HG02763 (cell line): ENCODE measurements around the gene CORO2B.
"Not testable (repeated sequence)": the region's sequence is repeated elsewhere in the genome, so short reads cannot be mapped to it uniquely, and the experiment has no call there.

Source experiments
- ATAC-seq: cut with Tn5 transposase; IDR thresholded peaks from one replicate; pipeline ENCODE4 v1.9.1; 2021; ENCODE audit warnings: mild to moderate bottlenecking, moderate library complexity; ENCODE audit not compliant: unreplicated experiment

The CORO2B gene

GRCh38 chr15:68643216-68643830 lies 64.5 kb downstream of the CORO2B start:
- ATAC-seq, result no peak

- ATAC-seq, result no peak
Observed at GRCh38 chr15:68644083-68644904, 65.5 kb downstream of the CORO2B start.

- no peak for ATAC-seq
Observed at GRCh38 chr15:68644996-68645395, 66.2 kb downstream of the CORO2B start.

GRCh38 chr15:68646156-68646555 lies 67.4 kb downstream of the CORO2B start:
- ATAC-seq, result no peak

- ATAC-seq, result no peak
Observed at GRCh38 chr15:68646696-68647095, 67.9 kb downstream of the CORO2B start.

- ATAC-seq, result not testable (repeated sequence)
Observed at GRCh38 chr15:68647361-68647760, 68.6 kb downstream of the CORO2B start.

- ATAC-seq, result no peak
Observed at GRCh38 chr15:68650901-68651709, 72.3 kb downstream of the CORO2B start.

- ATAC-seq, result no peak
Observed at GRCh38 chr15:68651916-68652525, 73.2 kb downstream of the CORO2B start.

GRCh38 chr15:68653031-68653635 lies 74.3 kb downstream of the CORO2B start:
- ATAC-seq, result no peak

- no peak for ATAC-seq
Observed at GRCh38 chr15:68653801-68654200, 75.0 kb downstream of the CORO2B start.

GRCh38 chr15:68654786-68655560 lies 76.2 kb downstream of the CORO2B start:
- no peak for ATAC-seq

GRCh38 chr15:68655686-68656437 lies 77.1 kb downstream of the CORO2B start:
- no peak for ATAC-seq

GRCh38 chr15:68656438-68656739 lies 77.6 kb downstream of the CORO2B start:
- ATAC-seq, result no peak

GRCh38 chr15:68658151-68658550 lies 79.4 kb downstream of the CORO2B start:
- ATAC-seq, result no peak

GRCh38 chr15:68658641-68659358 lies 80.0 kb downstream of the CORO2B start:
- no peak for ATAC-seq

- no peak for ATAC-seq
Observed at GRCh38 chr15:68663526-68663925, 84.7 kb downstream of the CORO2B start.

- no peak for ATAC-seq
Observed at GRCh38 chr15:68666120-68666811, 87.5 kb downstream of the CORO2B start.

- ATAC-seq, result no peak
Observed at GRCh38 chr15:68666812-68667450, 88.1 kb downstream of the CORO2B start.
